CD4-positive, alpha-beta T cell treated with Interleukin-15 for 1 hour (primary cell): ENCODE results near the gene MITF.
"Not testable (repeated sequence)": the region's sequence is repeated elsewhere in the genome, so short reads cannot be mapped to it uniquely, and the experiment has no call there.

Experiments used
- DNase-seq: peaks from one replicate; pipeline ENCODE4 v3.0.0-alpha.2; 2020

Gene MITF

DNA sequence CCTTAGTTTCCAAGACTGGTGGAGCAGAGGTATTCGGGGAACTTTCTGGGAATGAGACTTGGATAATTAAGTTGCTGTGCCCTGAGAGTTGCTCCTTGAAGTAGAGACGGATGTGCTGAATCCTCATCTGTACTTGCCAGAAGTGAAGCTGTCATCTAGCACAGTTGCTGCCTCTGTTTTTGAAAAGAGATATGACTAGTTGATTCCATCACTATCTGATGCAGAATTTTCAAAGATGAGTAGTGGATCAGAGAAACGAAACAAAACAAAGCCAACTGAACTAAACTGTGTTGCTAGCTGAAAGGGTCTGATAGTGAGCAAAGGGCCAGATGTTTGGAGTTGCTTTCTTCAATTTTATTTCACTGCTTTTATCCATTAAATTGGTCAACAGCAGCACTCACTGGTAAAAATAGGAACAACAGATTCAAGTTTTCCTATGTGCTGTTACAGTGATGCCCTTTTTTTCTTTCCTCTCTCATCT lies 52.7 kb downstream of the MITF start:
- no peak for DNase-seq

GRCh38 chr3:69796126-69796525 lies 56.9 kb downstream of the MITF start:
- not testable (repeated sequence) for DNase-seq

DNA sequence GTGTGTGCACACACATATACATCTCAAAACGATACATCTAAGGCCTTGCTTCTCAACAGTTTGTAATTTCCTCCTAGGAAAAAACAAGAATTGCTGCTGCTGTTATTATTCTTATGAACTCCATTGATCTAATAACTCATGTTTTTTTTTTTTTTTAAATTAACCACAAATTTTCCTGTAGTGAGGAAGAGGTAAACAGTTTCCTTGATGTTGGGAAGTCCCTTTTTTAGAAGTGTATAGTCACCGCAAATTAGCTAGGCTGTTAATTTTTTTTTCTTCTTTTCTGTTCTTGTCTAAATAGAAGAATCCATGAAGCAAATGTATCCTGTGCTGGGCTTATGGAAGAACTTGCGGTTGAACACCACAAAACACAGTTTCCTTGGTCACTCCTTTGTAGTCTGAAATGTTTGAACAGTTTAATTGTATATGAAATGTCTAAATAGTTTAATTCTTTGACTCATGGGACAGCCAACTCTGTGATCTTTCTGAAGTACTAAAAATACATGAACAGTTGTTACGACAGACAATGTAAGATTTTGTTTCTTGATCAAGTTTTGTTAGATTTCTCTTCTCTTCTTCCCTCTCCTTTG lies 64.5 kb downstream of the MITF start:
- DNase-seq = no peak

DNA sequence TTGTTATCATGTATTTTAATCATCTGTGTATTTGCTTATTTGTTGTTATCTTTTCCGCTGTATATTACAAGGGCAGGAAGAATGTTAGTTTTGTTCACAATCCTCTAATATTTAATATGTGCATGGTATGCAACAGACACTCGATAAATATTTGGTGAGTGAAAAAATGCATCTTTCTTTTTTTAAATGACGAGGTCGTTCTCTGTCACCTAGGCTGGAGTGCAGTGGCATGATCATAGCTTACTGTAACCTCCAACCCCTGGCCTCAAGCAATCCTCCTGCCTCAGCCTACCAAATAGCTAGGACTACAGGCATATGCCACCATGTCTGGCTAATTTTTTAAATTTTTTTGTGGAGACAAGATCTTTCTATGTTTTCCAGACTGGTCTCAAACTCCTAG lies 66.2 kb downstream of the MITF start:
- DNase-seq = no peak

- no peak for DNase-seq
Measured at GRCh38 chr3:69806735-69807438, 67.6 kb downstream of the MITF start.

- DNase-seq = no peak
Measured at GRCh38 chr3:69807674-69808073, 68.4 kb downstream of the MITF start.

GRCh38 chr3:69809076-69809835 lies 70.0 kb downstream of the MITF start:
- no peak for DNase-seq

- DNase-seq = no peak
Measured at GRCh38 chr3:69811452-69812401, 72.5 kb downstream of the MITF start.

DNA sequence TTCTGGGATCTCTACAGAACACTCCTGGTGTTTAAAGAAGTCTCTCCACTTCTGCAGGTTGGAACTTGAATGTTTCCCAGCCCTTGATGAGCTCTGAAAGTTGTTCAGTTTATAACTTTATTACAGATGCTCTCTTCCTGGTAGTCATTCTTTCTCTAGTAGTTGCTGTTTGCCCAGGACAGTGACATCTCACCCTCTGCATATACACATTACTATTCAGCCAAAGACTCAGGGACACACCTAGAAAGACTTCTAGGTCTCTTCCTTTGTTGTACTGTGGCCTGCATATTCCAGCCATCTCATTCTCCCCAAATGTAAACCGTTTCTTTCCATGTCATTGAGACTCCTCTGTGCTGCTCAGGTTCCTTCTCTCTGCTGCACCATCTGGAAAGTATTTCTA lies 76.7 kb downstream of the MITF start:
- no peak for DNase-seq

DNA sequence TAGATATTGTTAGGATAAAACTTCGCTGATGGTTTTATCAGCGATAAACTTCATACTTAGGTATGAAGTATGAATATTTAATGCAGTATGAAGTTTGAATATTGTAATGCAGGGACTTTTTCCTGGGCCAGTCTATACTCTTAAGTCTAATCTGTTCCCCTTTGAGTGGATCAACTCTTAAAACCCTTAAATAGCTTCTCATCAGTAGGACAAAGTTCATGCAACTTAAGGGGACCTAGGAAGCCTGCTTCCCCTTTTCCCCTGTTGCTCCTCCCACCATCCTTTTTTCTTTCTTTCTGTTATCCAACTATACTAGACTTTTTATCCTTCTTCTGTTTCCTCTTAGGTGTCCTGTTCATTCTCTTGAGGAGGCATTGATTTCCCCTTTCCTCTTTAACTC lies 78.7 kb downstream of the MITF start:
- no peak for DNase-seq

- no peak for DNase-seq
Measured at GRCh38 chr3:69819282-69819681, 80.0 kb downstream of the MITF start.

DNA sequence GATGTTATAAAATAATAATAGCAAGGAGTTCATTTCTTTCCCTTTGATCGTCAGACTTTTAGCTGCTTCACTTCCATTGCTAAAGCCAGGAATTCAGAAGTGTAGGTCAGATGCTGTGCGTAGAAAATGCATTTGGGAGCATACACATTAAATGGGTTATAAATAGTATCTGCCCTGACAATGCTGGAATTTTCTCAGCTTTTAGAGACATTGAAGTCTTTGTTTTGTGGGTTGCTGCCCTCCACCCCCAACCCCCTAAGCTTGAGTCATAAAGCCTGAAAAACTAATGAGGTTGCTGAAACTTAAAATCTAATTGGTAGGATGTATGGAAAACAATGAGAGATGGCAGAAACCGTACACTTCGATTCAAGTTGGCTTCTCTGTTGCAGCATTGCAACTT lies 81.9 kb downstream of the MITF start:
- DNase-seq = no peak

- DNase-seq = no peak
Measured at GRCh38 chr3:69823743-69824142, 84.5 kb downstream of the MITF start.

DNA sequence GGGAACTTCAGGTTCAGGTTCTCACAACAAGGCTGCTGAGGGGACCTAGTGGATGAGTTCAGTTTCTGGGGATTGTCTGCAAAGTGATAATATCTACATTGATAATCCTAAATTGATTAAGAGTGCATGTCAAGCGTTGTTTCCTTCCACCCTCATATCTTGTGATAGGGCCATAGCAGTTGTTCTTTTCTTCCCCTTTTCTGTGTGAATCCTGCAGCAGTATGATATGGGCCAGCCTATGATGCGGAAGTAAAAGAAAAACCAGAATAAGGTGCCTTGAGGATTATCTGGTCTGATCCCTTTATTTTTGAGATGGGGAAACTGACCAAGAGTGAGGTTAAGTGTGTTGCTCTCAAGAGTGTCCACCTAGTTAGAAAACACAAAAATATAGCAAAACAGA lies 86.2 kb downstream of the MITF start:
- no peak for DNase-seq

- no peak for DNase-seq
Measured at GRCh38 chr3:69827127-69827526, 87.9 kb downstream of the MITF start.

DNA sequence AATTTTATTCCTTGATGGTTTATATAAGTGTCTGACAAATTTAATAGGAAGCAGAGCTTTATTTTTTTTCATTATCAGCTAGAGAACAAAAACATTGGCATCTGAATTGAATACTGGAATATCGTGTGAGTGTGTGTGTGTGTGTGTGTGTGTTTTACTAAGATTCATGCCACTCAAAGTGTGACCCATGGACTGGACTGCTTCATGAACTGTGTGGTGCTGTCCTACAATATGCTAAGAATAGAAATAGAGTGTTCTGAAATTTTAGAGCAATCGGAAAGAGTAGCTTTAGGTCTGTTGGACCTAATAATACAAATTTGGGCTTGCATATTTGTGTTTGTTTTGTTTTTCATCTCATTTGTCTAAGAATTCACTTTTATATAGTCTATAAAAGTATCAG lies 89.6 kb downstream of the MITF start:
- no peak for DNase-seq

- no peak for DNase-seq
Measured at GRCh38 chr3:69830147-69830546, 90.9 kb downstream of the MITF start.

DNA sequence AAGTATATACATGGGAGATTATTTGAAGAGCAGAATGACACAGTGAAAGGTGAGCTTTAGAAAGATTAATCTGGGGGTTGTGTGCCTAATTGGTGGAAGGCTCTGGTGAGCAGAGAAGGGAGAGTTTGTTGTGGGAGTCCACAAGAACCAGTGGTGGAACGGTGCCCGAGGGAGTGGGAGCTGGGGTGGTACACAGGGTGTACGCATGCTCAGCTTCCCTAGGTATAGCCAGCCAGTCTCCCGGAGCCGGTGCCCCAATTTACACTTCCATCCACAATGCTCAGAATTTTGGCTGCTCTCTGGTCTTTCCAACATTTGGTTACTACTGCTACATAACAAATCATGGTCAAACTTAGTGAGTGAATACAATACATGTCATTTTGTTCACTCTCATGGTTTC lies 92.5 kb downstream of the MITF start:
- DNase-seq = no peak

GRCh38 chr3:69833591-69833990 lies 94.3 kb downstream of the MITF start:
- no peak for DNase-seq

- no peak for DNase-seq
Measured at GRCh38 chr3:69838217-69838616, 99.0 kb downstream of the MITF start.

DNA sequence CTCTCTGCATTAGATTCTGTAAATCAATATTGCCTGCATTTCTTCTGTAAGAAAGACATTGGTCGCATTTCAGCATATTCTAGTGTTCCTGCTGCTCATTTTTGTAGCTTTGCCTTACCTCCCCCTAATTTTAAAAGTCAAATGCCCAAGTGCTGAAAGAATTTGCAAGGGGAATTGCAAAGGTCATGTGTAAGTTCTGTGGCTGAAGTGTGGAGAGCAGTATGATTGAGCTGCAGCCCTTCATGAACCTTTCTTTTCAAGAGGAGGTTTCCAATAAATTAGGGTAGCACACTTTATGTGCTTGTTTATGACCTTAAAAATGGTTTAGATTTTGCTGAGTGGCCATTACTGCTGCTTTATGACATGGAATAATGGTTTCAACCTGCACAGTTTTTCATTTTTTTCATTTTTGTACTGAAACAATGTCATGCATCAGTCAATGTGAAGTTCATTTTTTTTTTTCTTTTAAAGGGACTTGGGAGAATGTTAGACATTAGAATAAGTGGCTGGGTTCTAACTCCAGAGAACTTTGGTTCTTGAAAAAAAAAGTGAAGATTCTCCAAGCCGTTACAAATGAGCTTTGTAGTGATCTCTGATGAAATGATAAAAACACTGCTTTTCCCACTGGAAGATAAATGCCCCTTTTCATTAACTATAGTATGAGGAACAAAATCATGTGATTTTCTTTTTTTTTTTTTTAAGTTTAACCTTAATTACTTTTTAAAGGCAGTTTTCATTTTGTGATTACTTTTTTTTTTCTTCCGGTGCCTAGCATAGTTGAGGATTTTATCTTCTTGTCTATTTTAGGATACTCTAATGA lies 99.6 kb downstream of the MITF start:
- no peak for DNase-seq

GRCh38 chr3:69842351-69842750 lies 103.1 kb downstream of the MITF start:
- no peak for DNase-seq
